Colonic mucosa (tissue), 4 donors: ENCODE data around the gene MESP1. TPM values are rescaled to one million over a fixed set of nuclear protein-coding genes. Genes with fewer than 3 reads are reported as not detected.

ENCODE experiments used
- DNase-seq: peaks from one replicate; pipeline ENCODE4 v3.0.0-alpha.2; 2020
- H3K27ac ChIP-seq: fragments of 200-600 bp; one replicate; pipeline ENCODE4 v1.8.0; 2021
- H3K27me3 ChIP-seq: fragments of 200-600 bp; one replicate; pipeline ENCODE4 v1.8.0; 2021
- H3K36me3 ChIP-seq: fragments of 200-600 bp; one replicate; pipeline ENCODE4 v1.8.0; 2021
- H3K4me1 ChIP-seq: fragments of 200-600 bp; one replicate; pipeline ENCODE4 v1.8.0; 2021; ENCODE audit warnings: mild to moderate bottlenecking
- H3K4me3 ChIP-seq: fragments of 200-600 bp; one replicate; pipeline ENCODE4 v1.8.0; 2021
- H3K9ac ChIP-seq, 2 donors: one replicate each; pipeline ENCODE4 v1.7.0; 2013; ENCODE audit warnings: control low read depth in 2 of 2, low read depth in 2 of 2, low read length in 2 of 2
- H3K9me3 ChIP-seq: fragments of 200-600 bp; one replicate; pipeline ENCODE4 v1.8.0; 2021
- CTCF ChIP-seq: fragments of 200-600 bp; IDR thresholded peaks from one replicate; pipeline ENCODE4 v1.8.0; 2022; ENCODE audit warnings: antibody characterized with exemption, mild to moderate bottlenecking
- intact Hi-C: fragments of 100-400 bp; cut with DNase I; formaldehyde crosslinking; loops from one replicate; pipeline ENCODE4 v1.14.1; 2022
- total RNA-seq, 2 donors: library from RNA; stranded (reverse); fragmentation: NEBNext Ultra II Directional in 1 of 2; extraction: Animal tissue kit (Norgen Biotek cat#: 25700) in 1 of 2; gene quantifications; one replicate each; pipeline ENCODE4 v1.2.1, GENCODE V29; 2021
- donor health status: healthy.
- donor health status: DM: no; HTN: no; CAD: no.
- donor health status: DM: no; HTN: no; CAD: no.

MESP1 gene
- total RNA-seq, 2 donors from 2014 or later: 10.5 to 11.1 TPM

DNA sequence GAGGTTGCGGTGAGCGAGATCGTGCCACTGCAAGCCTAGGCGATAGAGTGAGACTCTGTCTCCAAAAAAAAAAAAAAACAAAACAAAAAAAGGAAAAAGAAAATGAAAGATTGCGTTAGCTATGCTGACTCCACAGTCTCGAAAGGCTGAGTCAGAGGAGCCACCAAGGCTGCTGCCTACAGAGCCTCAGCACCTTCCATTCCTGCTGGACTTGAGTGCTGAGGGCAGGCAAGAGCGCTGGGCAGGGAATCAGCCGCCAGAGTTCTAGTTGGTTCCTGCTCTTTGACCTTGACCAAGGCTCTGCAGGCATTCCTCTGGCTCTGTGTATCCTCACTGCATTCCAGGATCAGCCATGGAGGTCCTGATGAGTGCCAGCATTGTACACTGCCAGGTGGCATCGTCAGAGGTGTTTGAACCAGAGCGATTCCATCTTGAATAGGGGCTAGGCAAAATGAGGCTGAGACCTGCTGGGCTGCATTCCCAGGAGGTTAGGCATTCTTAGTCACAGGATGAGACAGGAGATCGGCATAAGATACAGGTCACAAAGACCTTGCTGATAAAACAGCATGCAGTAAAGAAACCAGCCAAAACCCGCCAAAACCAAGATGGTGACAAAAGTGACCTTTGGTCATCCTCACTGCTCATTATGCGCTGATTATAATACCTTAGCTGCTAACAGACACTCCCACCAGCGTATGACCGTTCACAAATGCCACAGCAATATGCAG is 31.0 kb upstream of the MESP1 start:
- Histone ChIP-seq H3K27me3 (no peaks in the 10 kb centered on the region), H3K4me1 (peaks cover 28% of the 10 kb centered on the region), H3K4me3 (no peak overlapping the region), H3K36me3 (no peaks in the 10 kb centered on the region), H3K9ac (no peak overlapping the region), H3K27ac (peak overlapping the region; percentile 93), H3K9me3 (no peaks in the 10 kb centered on the region)
- DNase-seq: no peak
- intact Hi-C loops: no loop called here
- no peak for TF ChIP-seq CTCF

DNA sequence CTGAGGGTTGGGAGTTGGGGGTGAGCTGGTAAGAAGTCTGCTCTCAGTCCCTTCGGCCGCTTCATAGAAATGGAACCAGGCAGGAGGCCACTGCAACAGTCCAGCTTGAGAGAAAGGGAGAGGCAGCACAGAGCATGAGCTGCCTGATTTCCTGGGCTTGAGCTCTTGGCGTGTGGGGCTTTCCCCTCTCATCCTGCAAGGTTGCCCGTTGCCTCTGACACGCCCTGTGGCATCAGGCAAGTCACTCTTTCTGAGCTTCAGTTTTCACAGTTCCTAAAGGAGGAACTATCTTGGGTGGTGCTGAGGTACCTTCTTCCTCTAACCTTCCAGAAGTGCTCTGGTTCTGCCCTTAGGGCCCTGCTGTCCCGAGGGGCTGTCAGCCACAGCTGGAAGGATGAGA is 30.0 kb upstream of the MESP1 start:
- no peak for TF ChIP-seq CTCF
- peak; percentile 80 for DNase-seq
- Histone ChIP-seq H3K27me3 (no peaks in the 10 kb centered on the region), H3K4me3 (no peak overlapping the region), H3K27ac (peak overlapping the region; percentile 86), H3K4me1 (peaks cover 30% of the 10 kb centered on the region), H3K9me3 (no peaks in the 10 kb centered on the region), H3K9ac (peak overlapping the region in 1 of 2 donors; percentile 71), H3K36me3 (no peaks in the 10 kb centered on the region)
- intact Hi-C loops: no loop called here

GRCh38 chr15:89780601-89781000 is 29.6 kb upstream of the MESP1 start:
- Histone ChIP-seq H3K4me1 (peaks cover 32% of the 10 kb centered on the region), H3K27me3 (no peaks in the 10 kb centered on the region), H3K36me3 (no peaks in the 10 kb centered on the region), H3K27ac (peak overlapping the region; percentile 86), H3K4me3 (no peak overlapping the region), H3K9me3 (no peaks in the 10 kb centered on the region), H3K9ac (peak overlapping the region in 1 of 2 donors; percentile 71)
- TF ChIP-seq CTCF: no peak
- DNase-seq: peak; percentile 49
- intact Hi-C loops: no loop called here

GRCh38 chr15:89778861-89779260 is 27.8 kb upstream of the MESP1 start:
- no peak overlapping the region for H3K27ac ChIP-seq
- H3K36me3 ChIP-seq: no peaks in the 10 kb centered on the region
- no peak overlapping the region for H3K4me3 ChIP-seq
- peak; percentile 64 for DNase-seq
- no peaks in the 10 kb centered on the region for H3K9me3 ChIP-seq
- no peaks in the 10 kb centered on the region for H3K27me3 ChIP-seq
- H3K9ac ChIP-seq: no peak overlapping the region
- H3K4me1 ChIP-seq: peaks cover 21% of the 10 kb centered on the region
- no peak for TF ChIP-seq CTCF
- intact Hi-C loops: no loop called here

DNA sequence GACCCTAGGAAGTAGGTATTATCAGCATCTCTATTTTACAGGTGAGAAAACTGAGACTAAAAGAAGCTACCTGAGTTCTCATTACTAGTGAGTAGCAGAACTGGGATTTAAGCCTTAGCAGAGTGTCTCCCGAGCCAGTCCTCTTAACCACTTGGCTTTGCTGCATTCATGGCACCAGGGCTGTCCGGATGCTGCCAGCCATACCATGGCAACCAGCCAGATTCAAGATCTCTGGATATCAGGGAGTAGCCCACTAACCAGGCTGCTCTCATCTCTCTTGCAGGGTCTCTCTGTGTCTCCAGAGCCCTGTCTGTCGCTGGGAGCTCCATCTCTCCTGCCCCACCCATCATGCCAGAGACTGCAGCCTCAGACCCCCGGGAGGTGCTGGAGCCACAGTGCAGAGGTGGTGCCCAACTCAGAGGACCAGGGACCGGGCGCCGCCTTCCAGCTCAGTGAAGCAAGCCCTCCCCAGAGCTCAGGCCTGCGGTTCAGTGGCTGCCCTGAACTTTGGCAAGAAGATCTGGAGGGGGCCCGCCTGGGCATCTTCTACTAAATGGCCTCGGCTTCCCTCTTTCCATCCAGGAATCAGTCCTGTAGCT is 26.8 kb upstream of the MESP1 start:
- Histone ChIP-seq H3K4me3 (no peak overlapping the region), H3K27me3 (no peaks in the 10 kb centered on the region), H3K27ac (no peak overlapping the region), H3K36me3 (no peaks in the 10 kb centered on the region), H3K9ac (no peak overlapping the region), H3K4me1 (peaks cover 18% of the 10 kb centered on the region), H3K9me3 (no peaks in the 10 kb centered on the region)
- no peak for DNase-seq
- TF ChIP-seq CTCF: no peak
- intact Hi-C loops: no loop called here
